Progenitor cell of endocrine pancreas (in vitro differentiated cells): ENCODE results near the gene METTL6. TPM values are rescaled to one million over a fixed set of nuclear protein-coding genes. Genes with fewer than 3 reads are reported as not detected.
A peak's percentile ranks its signal among the peaks of the same experiment; 100 is the strongest.
"Not testable (repeated sequence)": the region's sequence is repeated elsewhere in the genome, so short reads cannot be mapped to it uniquely, and the experiment has no call there.

ENCODE experiments used
- DNase-seq: peaks from one replicate; pipeline ENCODE4 v3.0.0; 2021; ENCODE audit warnings: low spot score; ENCODE audit not compliant: unreplicated experiment
- H3K27ac Mint-ChIP-seq: 2 replicates; pipeline ENCODE4 v1.8.0; 2021; ENCODE audit warnings: mild to moderate bottlenecking, moderate library complexity, mixed read lengths
- H3K27me3 Mint-ChIP-seq: 2 replicates; pipeline ENCODE4 v1.8.0; 2021; ENCODE audit warnings: mixed read lengths
- H3K36me3 Mint-ChIP-seq: 2 replicates; pipeline ENCODE4 v1.8.0; 2022; ENCODE audit warnings: mixed read lengths; ENCODE audit not compliant: insufficient read depth
- H3K4me1 Mint-ChIP-seq: 2 replicates; pipeline ENCODE4 v1.8.0; 2021; ENCODE audit warnings: low read depth, mixed read lengths
- H3K4me3 Mint-ChIP-seq: 2 replicates; pipeline ENCODE4 v1.8.0; 2021; ENCODE audit warnings: low read depth, mild to moderate bottlenecking, moderate library complexity, mixed read lengths
- H3K9me3 Mint-ChIP-seq: 2 replicates; pipeline ENCODE4 v1.8.0; 2021; ENCODE audit warnings: low read depth, mixed read lengths
- CTCF ChIP-seq: fragments of 200-600 bp; sonication (generic); IDR thresholded peaks from one replicate; pipeline ENCODE4 v1.5.0; 2021; ENCODE audit warnings: antibody characterized with exemption, mild to moderate bottlenecking; ENCODE audit not compliant: unreplicated experiment
- total RNA-seq: library from RNA; stranded (reverse); gene quantifications from 2 replicates; pipeline ENCODE4 v1.2.1, GENCODE V29; 2021

Gene METTL6
- total RNA-seq, 1 donor from 2014 or later: 28.2 TPM

DNA sequence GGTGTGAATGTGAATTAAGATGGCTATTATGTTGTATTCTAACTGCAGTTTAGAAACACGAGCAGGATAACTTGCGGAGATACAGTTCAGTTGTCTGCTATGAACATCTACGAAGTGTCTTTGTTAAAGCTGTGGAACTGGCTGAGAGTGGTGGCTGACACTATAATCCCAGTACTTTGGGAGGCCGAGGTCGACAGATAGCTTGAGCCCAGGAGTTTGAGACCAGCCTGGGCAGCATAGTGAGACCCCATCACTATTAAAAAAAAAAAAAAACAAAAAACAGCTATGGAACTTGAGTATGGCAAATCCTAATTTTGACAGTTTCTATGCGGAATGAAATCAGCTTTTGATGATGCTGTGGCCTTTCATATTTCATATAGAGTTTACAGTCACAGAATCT lies 1.7 kb upstream of the METTL6 start:
- no peaks in the 10 kb centered on the region for H3K9me3 Mint-ChIP-seq
- no peak overlapping the region for H3K27ac Mint-ChIP-seq
- peak overlapping the region; percentile 95 for H3K4me3 Mint-ChIP-seq
- peaks cover 30% of the 10 kb centered on the region for H3K4me1 Mint-ChIP-seq
- DNase-seq: no peak
- H3K27me3 Mint-ChIP-seq: no peaks in the 10 kb centered on the region
- peaks cover 13% of the 10 kb centered on the region for H3K36me3 Mint-ChIP-seq
- no peak for TF ChIP-seq CTCF

DNA sequence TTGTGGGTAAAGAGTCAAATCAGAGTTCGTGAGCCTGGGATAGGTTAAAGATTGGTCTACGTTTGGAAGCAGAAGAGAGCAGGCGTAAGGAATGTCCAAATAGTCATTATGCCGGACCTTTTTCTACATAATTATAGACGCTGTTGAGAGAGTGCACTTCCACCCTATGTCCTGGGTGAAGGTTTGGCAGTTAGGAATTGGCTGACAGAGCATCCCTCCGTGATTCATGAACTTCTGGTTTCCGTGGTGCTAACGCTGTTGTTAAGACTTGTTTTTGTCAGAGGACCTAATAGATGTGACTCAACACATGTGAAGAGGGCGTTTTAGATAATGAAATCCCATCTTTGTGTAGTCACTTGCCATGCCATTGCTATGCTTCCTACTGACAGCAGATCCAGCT lies 1.2 kb upstream of the METTL6 start:
- no peaks in the 10 kb centered on the region for H3K27me3 Mint-ChIP-seq
- no peak for DNase-seq
- H3K27ac Mint-ChIP-seq: peak overlapping the region; percentile 95
- H3K36me3 Mint-ChIP-seq: peaks cover 12% of the 10 kb centered on the region
- H3K4me1 Mint-ChIP-seq: peaks cover 30% of the 10 kb centered on the region
- peak overlapping the region; percentile 95 for H3K4me3 Mint-ChIP-seq
- TF ChIP-seq CTCF: no peak
- H3K9me3 Mint-ChIP-seq: no peaks in the 10 kb centered on the region

- DNase-seq: no peak
- H3K27ac Mint-ChIP-seq: peak overlapping the region; percentile 95
- no peaks in the 10 kb centered on the region for H3K9me3 Mint-ChIP-seq
- H3K4me3 Mint-ChIP-seq: peak overlapping the region; percentile 95
- peaks cover 8% of the 10 kb centered on the region for H3K36me3 Mint-ChIP-seq
- no peak for TF ChIP-seq CTCF
- peaks cover 30% of the 10 kb centered on the region for H3K4me1 Mint-ChIP-seq
- no peaks in the 10 kb centered on the region for H3K27me3 Mint-ChIP-seq
These were observed 637 bp upstream of the METTL6 start for GRCh38 chr3:15427981-15428380.

GRCh38 chr3:15426579-15427118 lies 695 bp downstream of the METTL6 start:
- Mint-ChIP-seq H3K27ac (peak overlapping the region; percentile 95), H3K27me3 (no peaks in the 10 kb centered on the region), H3K36me3 (peaks cover 9% of the 10 kb centered on the region), H3K4me1 (peaks cover 30% of the 10 kb centered on the region), H3K4me3 (peak overlapping the region; percentile 95), H3K9me3 (no peaks in the 10 kb centered on the region)
- no peak for TF ChIP-seq CTCF
- no peak for DNase-seq

GRCh38 chr3:15420871-15421270 lies 6.5 kb downstream of the METTL6 start:
- Mint-ChIP-seq H3K4me3 (no peak overlapping the region), H3K36me3 (peaks cover 9% of the 10 kb centered on the region)

GRCh38 chr3:15410966-15411365 lies 16.4 kb downstream of the METTL6 start:
- not testable (repeated sequence) for H3K27ac Mint-ChIP-seq, H3K9me3 Mint-ChIP-seq, H3K4me1 Mint-ChIP-seq, H3K4me3 Mint-ChIP-seq, H3K27me3 Mint-ChIP-seq, DNase-seq
- H3K36me3 Mint-ChIP-seq: peaks cover 17% of the 10 kb centered on the region

More at GRCh38 chr3:15420871-15421270, 6.5 kb downstream of the METTL6 start:
- Mint-ChIP-seq H3K27me3 (no peaks in the 10 kb centered on the region), H3K4me1 (peaks cover 7% of the 10 kb centered on the region), H3K27ac (no peak overlapping the region), H3K9me3 (no peaks in the 10 kb centered on the region)
- no peak for DNase-seq
- no peak for TF ChIP-seq CTCF
